CD4-positive, alpha-beta T cell treated with Interleukin-17A for 1 hour (primary cell): ENCODE measurements around the gene TIRAP.
A peak's percentile ranks its signal among the peaks of the same experiment; 100 is the strongest.
"Not testable (repeated sequence)": the region's sequence is repeated elsewhere in the genome, so short reads cannot be mapped to it uniquely, and the experiment has no call there.

ENCODE experiments used
- DNase-seq: peaks from one replicate; pipeline ENCODE4 v3.0.0-alpha.2; 2020

The TIRAP gene, protein sequence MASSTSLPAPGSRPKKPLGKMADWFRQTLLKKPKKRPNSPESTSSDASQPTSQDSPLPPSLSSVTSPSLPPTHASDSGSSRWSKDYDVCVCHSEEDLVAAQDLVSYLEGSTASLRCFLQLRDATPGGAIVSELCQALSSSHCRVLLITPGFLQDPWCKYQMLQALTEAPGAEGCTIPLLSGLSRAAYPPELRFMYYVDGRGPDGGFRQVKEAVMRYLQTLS

DNA sequence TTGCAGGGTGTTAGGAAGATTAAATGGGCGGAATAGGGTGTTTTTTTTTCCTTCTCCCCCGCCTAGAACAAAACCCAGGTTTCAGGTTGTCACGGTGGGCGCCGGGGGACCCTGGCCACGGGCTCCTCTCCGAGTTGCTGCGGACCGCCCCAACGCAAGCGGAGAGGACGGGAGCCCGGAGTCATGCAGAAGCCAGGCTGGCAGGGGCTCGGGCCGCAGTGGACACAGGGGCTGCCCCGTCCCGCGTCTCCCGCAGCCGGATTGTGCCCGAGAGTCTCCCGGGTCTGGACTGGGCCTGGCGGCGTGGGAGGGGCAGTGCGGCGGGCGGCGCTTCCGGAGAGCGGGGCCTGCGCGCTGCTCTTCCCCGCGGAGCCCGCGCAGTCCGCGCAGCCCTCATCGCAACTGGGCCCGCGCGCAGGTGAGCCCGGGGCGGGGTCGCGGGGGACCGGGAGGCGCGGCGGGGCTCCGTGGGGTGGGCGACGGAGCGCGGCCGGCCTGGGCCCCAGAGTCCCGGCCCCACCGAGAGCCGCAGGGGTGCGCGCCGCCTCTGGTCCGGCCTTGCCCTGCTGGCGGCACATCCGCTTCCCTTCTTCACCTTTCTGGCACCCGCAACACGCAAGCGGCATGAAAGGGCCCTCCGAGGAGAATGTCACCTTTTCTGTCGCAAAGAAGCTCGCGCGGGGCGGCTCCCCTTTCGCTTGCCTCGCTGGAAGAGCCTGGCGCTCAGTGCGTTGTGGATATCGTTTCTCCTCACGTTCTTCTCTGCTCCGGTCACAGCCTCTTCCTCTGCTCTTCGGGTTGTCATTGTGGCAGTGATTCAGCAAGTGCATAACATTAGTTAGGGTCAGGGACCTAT lies at the start of gene TIRAP:
Gene TIRAP (plus strand): TSS at position 358 of the 856 bp plus-strand sequence. CDS start 7,802 bp downstream, outside the sequence.
- DNase-seq: peak; percentile 69

- DNase-seq: no peak
Measured at GRCh38 chr11:126233391-126233790, 49.5 kb upstream of the TIRAP start.

DNA sequence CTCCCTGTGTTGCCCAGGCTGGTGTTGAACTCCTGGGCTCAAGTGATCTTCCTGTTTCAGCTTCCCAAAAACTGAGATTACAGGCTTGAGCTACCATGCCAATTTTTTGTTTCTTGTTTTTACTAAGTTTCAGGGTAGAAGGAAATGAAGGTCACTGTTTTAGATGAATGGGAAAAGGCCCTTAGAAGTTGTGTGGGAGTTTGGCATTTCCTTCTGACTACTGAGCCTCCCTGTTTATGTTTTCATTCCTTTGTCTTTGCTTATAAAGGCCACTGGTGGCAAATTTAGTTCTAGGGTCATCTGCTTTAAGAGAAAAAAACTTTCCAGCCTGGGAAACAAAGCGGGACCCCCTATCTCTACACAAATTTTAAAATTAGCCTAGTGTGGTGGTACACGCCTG lies 36.3 kb upstream of the TIRAP start:
- no peak for DNase-seq

DNA sequence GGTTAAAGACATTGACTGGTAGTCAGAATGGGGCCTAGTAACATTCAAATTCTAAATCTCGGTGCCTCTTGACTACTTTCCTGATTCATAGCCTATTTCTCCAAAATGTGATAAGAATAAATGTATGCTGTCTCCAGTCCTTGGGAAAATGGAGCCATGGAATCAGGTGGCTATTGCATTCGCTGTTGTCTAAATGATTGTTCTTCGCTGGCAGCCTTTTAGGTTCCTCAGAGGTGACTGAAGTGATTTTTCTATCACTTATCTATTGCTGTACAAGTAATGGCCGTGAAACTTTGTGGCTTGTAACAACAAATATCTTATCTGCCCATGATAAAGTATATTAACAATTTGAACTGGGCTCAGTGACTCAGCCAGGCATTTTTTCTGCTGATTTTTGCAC lies 29.6 kb upstream of the TIRAP start:
- no peak for DNase-seq

- DNase-seq: no peak
Measured at GRCh38 chr11:126254819-126255218, 28.1 kb upstream of the TIRAP start.

GRCh38 chr11:126255507-126255906 lies 27.4 kb upstream of the TIRAP start:
- DNase-seq: not testable (repeated sequence)

- no peak for DNase-seq
Measured at GRCh38 chr11:126256216-126256615, 26.7 kb upstream of the TIRAP start.

DNA sequence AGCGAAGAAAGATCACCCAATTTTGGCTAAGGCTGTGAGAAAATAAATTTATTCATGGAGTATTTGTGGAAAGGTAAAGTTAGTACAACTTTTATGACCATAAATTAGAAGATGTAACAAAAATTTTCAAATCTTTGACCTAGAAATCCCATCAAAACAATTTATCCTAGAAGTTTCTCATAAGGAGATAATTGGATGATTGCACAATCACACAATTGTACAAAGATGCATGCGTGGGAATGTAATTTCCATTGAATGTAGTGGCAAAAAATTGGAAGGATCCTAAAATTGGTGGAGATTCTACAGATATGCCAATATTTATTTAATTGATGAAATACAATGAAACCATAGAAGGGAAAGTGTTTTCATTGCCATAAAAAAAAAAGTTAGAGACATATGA lies 25.7 kb upstream of the TIRAP start:
- no peak for DNase-seq

GRCh38 chr11:126257764-126258163 lies 25.1 kb upstream of the TIRAP start:
- no peak for DNase-seq

DNA sequence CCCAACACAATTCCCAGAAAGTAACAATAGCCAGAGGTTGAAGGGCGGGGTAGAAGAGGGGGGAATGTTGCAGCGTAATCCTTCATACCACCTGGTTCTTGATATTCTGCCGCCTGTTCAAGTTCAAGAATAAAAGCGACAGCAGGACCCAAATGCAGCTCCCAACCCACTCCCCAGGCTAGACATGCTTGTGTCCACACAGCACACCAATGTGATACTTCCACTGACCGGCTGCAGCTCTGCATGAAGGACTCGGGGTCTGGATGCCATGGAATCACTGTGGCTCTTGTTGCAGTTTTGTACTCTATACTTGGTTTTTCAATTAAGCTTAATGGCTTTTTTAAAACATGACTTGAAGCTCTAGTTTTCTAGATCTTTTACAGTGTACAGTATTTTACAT lies 20.7 kb upstream of the TIRAP start:
- DNase-seq: no peak

GRCh38 chr11:126263489-126263888 lies 19.4 kb upstream of the TIRAP start:
- no peak for DNase-seq

- no peak for DNase-seq
Measured at GRCh38 chr11:126265811-126266210, 17.1 kb upstream of the TIRAP start.

- no peak for DNase-seq
Measured at GRCh38 chr11:126267650-126268049, 15.2 kb upstream of the TIRAP start.

DNA sequence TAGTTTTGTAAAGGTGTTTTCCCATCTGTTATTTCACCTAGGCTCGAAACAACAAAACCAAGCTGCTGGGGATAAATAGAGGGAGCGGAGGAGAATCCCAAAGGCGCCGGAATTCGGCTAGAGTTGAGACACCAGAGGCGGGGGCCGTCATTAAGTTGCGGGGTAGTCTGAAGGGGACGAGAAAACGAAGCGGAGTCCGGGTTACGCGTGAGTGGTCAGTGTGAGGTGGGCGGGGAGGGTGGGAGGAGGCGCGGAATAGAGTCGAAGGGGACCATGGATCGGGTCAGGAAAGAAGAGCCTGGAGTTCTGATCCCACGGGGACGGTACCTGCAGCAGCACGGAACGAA lies 14.6 kb upstream of the TIRAP start:
- no peak for DNase-seq

- peak; percentile 99 for DNase-seq
Measured at GRCh38 chr11:126268708-126269579, 13.9 kb upstream of the TIRAP start, which contains the start of the genes FOXRED1 and SRPRA. Gene FOXRED1 (plus strand): TSS chr11:126269154. CDS start chr11:126269207, 53 bp downstream. Gene SRPRA (minus strand): TSS chr11:126268895. CDS start chr11:126268804, 91 bp downstream.

DNA sequence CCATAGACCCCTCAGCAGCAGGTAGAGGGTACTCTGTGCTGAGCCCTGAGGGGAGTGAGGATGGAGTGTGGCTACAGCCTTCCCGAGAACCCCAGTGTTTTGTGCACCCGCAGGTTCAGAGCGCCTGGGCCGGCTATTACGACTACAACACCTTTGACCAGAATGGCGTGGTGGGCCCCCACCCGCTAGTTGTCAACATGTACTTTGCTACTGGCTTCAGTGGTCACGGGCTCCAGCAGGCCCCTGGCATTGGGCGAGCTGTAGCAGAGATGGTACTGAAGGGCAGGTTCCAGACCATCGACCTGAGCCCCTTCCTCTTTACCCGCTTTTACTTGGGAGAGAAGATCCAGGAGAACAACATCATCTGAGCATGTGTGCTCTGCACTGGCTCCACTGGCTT lies 5.6 kb upstream of the TIRAP start:
- DNase-seq: no peak

GRCh38 chr11:126277780-126278179 lies 5.1 kb upstream of the TIRAP start:
- DNase-seq: no peak

DNA sequence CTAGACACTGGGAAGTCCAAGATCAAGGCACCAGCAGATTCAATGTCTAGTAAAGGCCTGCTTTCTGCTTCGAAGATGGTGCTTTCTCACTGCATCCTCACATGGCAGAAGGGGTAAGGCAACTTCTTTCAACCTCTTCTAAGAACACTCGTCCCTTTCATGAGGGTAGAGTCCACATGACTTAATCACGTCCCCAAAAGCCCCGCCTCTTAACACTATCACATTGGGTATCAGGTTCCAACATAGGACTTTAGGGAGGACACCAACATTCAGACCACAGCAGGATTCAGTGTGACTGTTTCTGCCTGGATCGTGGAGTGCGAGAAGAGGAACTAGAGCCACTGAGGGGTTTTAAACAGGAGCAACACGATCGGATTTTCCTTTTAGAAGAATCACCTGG lies 3.7 kb upstream of the TIRAP start:
- DNase-seq: no peak

GRCh38 chr11:126280595-126280994 lies 2.3 kb upstream of the TIRAP start:
- DNase-seq: no peak

DNA sequence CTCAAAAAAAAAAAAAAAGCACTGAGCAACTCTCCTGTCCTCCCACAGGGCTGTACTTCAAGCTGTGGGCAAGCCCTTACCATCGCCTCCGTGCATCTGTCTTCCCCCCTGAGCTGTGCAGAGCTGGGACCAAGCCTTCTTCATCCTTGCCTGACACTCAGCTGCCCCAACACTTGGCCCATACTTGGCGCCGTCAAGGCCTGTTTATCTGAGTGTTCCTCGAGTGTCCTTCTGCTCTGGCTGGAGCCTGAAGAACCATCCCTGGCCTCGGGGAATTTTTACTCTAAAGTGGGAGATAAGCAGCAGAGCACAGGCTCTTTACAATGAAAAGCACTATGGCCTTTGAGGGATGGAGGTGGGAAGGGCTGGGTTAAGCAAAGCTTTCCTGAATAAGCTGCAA lies 1.6 kb upstream of the TIRAP start:
- DNase-seq: no peak

DNA sequence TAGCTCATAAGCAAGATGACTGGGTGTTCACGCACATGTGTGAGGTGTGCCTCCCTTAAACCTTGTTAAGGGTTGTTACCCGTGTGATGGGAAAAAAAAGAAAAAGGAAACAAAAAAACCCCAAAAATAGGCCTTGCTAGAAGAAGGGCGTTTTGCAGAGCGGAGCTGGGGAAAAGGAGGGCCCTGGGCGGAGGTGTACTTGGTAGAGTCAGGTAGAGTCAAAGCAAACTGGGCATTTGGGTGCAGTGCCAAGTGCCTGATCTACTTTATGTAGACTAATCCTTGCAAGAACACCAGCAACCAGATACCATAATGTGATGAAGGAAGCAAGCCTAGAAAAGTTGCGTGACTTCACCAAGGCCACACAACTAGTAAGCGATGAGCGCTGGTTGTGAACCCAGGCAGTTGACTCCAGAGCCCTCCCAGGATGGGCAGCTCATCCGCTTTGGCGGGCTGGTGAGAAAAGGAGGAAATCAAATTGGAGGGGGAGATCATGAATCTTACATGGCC lies 1.2 kb upstream of the TIRAP start:
- DNase-seq: no peak

DNA sequence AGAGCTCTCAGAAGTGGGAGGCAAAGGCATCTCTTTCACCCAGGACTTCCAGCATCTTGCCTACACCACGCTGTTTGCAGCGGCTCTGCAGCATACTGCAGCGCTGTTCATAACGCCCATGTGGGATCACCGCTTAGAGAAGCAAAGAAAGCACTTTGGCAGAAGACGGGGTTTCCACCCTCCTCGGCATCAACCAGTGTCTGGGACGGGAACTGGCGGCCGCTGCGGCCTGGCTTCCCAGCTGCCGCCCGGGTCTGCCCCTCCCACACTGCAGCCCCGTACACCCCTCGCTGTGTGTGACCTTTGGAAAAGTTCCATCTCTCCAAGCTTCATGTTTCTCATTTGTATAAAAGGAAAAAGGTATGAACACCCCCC lies 545 bp upstream of the TIRAP start:
- peak; percentile 38 for DNase-seq

- peak; percentile 84 for DNase-seq
Measured at GRCh38 chr11:126284829-126285228, 1.9 kb downstream of the TIRAP start.
